GM19238 (cell line): ENCODE results near the gene DRAXIN.

Experiments
- DNase-seq: peaks from one replicate; pipeline ENCODE4 v3.0.0; 2011; ENCODE audit warnings: low spot score; ENCODE audit not compliant: insufficient read length

DRAXIN gene

DNA sequence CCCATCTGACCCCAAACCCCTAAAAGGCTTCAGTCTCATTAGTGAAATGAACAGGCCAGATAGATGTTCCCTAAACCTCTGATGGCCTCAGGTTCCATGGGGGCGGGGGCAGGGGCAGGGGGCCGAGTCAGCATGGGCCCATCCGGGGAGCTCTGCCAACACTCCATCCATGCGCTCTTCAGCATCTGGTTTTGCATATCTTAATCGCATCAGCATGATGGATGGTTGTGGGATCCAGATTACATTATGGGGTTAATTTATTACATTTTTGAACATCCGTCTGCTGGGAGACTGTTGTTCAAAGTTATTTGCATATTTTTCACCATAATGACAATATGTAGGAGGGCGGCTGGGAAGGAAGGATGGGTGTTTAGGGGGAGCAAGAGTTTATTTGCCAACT lies 7.4 kb upstream of the DRAXIN start:
- no peak for DNase-seq

DNA sequence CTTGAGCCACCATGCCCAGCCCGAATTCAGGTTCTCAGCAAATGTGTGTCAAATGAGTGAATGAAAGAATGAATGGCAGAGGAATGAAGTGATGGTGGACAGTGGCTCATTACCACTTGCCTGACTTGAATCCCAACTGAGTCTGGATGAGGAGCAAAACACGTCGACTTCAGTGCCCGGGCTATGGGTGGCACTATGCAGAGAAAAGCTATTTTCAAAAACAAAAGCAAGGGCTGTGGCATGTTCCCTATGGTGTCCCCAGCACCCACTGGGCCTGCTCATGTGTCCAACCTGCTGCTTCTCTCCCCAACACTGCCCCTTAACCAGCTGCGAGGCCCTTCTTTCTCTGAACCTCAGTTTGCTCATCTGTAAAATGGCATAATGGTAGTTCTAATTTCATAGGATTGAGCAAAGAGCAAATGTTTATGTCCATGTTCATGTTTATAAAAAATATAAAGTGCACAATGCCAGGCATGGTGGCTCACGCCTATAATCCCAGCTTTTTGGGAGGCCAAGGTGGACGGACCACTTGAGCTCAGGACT lies 6.2 kb upstream of the DRAXIN start:
- DNase-seq = no peak

GRCh38 chr1:11688506-11688905 lies 3.0 kb upstream of the DRAXIN start:
- DNase-seq = no peak

- no peak for DNase-seq
Measured at GRCh38 chr1:11690397-11691301, 861 bp upstream of the DRAXIN start.

- DNase-seq = no peak
Measured at GRCh38 chr1:11691928-11692711, 610 bp downstream of the DRAXIN start.

GRCh38 chr1:11693024-11693590 lies 1.6 kb downstream of the DRAXIN start:
- DNase-seq = no peak

- DNase-seq = no peak
Measured at GRCh38 chr1:11693917-11694316, 2.4 kb downstream of the DRAXIN start.

- no peak for DNase-seq
Measured at GRCh38 chr1:11695861-11696260, 4.4 kb downstream of the DRAXIN start.

DNA sequence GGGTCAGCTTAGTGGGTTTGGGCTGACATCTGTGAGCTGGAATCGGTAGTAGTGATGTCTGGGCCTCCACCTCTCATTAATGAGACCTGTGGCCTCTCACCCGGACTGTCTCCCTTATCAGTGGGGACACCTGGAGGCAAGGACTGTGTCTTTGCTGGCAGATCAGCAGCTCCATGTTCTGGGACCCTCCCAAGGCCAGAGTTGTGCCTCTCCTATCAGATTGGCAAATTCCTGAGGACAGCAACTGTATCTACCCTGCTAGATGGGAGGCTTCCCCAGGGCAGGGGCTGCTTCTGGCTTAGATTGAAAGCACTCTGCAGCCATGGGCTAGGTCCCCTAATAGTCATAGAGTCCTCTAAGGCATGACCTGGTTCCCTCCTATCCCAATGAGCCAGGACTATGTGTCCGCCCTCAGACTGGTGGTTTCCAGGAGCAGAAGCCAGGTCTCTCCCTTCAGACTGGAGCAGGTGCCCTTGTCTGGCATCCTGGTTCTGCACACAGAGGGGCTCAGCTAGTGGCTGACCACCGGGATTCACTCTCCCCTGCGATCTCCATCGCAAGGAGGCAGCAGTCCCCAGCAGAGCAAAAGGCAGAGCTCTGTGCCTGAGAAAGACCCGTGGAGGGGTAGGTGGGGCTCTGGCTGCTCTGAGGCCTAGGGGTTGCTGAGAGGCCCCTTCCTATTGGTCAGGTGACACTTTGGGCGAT lies 5.8 kb downstream of the DRAXIN start:
- no peak for DNase-seq

- no peak for DNase-seq
Measured at GRCh38 chr1:11697893-11698210, 6.3 kb downstream of the DRAXIN start.

DNA sequence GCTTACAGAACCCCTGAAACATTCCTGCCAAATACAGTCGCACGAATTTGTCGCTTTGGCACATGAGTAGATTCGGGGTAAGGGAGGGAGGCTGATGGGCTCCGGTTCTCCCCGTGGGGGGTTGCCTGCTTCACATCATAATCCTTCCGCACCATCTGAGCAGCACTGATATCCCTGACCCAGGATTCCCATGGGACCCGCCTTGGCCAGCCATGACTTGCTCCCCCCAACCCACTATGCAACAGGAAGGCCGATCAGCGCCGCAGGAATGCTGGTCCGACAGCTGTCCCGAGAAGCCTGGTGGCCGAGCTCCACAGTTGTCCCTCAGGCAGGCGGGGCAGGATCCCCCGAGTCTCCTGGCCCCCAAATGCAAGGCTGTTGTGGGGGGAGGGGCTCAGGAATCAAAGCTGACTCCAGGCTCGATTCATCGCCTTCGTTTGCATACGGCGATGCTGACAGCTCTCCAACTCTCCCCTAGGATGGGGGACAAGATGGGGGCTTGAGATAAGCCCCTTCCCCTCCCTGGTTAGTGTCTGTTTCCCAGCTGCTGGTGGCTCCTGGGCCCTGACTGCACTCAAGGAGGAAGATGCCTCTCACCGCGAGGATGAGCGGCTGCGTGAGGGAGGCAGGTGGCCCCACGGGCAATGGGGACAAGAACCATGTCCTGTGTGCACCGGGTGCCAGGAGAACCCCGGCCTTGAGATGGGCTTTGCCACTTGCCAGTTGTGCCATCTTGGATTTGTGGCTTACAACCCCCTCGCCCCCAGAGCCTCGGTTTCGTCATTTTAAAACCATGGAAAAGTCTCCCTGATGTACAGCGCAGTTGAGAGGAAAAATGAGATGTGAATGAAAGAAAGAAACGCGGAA lies 9.3 kb downstream of the DRAXIN start:
- no peak for DNase-seq

DNA sequence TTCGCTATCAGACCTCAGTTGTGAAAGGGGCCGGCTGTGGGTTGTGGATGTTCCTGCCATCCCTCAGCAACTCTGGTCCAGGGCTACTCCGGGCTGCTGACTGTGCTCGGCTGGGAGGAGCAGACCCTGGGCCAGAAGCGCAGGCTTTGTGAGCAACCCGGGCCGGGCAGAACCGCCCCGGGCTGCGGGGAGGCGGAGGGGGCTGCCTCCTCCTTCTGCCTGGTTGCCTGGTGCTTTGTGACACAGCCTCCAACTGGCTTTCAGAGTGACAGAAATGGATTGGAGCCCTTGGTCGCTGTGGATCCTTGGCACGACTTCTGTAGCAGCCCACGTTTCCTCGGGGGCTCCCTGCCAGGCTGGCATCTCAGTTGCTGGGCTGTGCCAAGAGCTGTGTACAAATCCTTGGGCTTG lies 10.0 kb downstream of the DRAXIN start:
- no peak for DNase-seq

DNA sequence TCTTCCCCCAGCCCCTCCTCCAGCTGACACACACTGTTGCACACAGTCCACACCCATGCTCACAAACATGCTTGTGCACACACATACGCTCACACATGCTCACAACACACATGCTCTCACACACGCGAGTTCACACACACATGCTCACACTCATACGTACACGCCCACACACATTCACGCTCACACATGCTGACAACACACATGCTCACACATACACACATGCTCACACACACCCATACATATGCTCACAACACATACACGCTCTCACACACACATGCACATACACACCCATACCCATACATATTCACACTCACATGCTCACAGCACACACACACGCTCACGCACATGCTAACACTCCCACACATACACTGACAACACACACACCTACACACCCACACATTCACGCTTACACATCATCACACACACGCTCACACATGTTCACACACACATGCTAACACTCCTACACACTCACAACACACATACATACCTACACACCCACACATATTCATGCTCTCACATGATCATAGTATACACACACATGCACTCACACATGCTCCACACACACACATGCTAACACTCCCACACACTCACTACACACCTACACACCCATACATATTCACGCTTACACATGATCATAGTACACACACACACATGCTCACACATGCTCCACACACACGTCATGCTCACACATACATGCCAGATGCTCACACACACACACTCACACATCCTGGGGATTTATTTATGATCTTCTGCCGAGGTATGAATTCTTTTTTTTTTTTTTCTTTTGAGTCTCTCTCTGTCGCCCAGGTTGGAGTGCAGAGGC lies 10.7 kb downstream of the DRAXIN start:
- no peak for DNase-seq

DNA sequence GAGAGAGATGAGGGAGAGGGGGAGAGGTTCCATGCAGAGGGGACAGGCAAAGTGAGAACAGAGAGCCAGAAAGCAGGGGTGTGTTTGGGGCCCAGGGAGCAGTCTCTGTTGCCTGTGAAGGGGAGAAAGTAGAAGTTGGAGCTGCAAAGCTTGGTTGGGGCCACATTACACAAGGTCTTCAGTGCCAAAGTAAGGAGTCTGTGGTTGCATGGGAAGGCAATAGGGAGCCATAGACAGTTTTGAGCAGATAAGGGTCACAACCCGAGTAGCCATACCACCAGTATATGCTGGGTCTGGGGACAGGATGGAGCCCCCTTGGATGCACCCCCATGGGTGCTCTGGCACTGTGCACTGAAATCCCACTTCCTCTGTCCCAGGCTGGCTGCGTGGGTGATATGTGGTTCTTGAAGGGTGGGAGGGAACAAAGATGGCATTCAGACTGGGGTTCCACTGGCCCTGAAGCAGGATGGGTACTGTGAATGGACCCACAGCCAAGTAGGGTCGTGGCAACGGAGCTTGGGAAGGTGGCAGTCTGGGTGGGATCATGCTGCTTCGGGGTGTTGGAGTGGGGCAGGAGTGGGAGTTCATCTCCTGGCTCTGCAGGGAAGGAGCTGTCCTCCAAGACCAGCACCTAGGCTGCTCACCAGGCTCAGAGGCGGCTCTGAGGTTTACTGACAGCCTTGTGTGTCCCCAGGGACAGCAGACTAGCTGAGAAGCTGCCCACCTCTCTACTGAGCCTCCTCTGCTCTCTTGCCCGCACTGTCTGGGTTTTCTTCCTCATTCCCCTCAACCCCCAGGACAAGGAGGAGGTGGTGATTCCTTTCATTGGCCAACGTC lies 12.1 kb downstream of the DRAXIN start:
- no peak for DNase-seq

DNA sequence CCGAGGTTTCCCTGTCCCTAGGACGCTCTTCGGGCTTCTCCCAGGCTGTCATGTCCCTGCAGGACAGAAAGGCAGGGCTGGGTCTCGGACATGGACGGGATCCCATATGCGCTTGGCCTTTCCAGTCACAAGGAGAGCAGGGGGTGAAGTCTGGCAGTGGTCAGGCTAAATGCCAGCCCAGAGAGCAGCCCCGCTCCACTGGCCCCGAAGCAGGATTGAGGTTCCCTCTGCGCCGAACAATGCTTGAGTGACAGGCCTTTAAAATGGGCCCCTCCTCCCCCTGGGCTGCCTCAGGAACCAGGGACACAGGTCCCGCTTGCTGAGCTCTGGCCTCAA lies 12.7 kb downstream of the DRAXIN start:
- DNase-seq = no peak

DNA sequence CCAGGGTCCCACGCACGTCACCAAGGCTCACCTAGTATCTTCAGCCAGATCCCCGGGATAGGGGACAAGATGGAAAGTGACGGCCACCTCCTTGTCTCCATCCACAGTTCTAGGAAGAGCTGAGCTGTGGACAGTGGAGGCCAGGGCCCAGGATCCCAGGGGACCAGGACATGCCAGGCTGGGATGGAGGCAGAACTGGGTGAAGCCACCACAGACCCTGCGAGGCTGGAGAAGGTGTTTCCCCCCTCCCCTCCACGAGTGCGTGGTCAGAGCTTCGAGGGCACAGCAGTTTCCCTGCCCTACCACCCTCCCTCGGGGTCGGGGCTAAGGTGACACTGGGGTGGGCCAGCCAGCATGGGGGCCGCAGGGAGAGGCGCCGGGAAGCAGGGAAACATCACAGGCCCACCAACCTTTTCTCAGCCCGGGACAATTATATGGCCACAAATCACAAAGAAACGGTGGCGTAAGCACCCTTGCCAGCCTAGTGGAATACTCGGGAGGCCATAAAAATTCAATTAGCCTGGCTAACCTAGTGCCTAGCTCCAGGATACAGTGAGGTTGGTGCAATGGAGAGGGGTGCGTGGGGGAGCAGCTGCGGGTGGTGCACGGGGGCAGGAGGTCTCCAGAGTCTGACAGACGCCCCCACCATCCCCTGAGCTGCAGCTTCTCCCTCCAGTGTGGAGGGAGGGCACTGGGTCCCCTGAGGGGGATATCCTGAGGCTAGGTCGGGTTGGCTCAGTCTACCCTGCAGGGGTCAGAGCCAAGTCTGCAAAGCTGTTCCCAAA lies 13.4 kb downstream of the DRAXIN start:
- DNase-seq = no peak

GRCh38 chr1:11705596-11705995 lies 14.1 kb downstream of the DRAXIN start:
- no peak for DNase-seq

- DNase-seq = no peak
Measured at GRCh38 chr1:11706292-11706691, 14.8 kb downstream of the DRAXIN start.
